GM19099 (cell line): ENCODE data around the gene SNX19.

Experiments used
- POLR2A ChIP-seq: IDR thresholded peaks from 3 replicates; pipeline ENCODE4 v1.6.1; 2011; ENCODE audit warnings: low read depth; ENCODE audit not compliant: insufficient read length; ENCODE audit errors: extremely low read depth

Gene SNX19

DNA sequence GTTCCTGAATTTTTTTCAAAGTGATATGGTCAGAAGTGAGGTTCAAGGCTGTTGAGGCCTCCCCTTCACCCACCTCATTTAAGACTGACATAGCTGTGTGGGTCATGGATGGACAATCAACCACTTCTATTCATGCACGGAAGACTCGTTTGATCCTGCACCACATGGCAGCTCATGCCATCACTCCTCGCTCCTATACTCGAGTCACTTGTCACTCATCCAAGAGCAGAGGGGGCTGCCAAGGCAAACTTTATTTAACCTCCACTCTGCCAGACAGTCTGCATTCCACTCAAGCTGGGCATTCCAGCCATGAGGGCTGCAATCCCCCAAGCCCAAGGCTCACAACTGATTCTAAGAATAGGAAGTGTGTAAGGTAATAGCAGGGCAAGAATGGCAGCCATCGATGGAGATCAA is 34.1 kb downstream of the SNX19 start:
- no peak for TF ChIP-seq POLR2A

DNA sequence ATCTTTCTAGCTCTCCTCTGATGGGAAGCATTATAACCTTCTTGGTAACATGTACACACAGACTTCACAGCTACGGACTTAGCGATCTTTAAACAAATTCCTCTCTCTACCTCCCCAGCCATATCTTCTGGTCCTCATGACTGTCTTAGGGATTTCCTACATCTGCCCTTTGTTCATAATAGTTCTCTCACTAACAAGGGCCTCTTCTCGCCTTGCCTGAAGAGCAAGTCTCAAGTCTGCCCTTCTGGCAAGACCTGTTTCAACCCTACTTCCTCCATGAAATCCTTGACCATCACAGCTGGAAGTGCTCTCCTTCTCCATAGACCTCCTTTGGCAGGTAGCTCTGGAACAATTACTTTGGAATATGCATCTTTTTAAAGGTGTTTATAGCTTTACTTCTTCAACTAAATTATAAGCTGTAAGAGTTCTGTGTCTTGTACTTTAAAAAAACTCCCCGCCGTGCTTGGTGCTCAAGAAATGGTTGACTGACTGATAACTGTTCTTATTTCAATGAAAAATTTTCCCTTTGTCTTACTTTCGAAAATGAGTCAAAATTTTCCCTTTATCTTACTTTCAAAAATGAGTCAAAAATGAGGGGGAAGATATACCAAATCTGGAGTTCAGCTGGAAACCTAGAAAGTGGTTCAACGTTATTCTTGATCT is 34.7 kb downstream of the SNX19 start:
- TF ChIP-seq POLR2A: no peak

DNA sequence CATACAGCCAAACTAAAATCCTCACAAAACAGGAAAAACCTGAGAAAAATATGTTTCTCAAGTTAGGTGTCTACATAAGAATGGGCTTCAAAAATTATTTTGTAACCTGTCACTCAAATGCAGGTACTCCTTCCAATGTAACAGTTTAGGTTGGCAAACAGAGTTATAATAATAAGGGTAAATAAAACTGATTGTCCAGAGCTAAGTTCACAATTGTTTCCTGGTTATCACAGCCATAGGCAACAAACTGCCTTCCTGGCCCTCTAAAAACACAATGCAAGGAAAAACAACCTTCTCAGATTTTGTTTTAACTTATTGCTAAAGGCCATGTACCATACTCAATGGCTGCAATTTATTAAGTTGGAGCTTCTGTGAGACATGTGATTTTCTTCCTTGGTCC is 36.4 kb downstream of the SNX19 start:
- TF ChIP-seq POLR2A: no peak

DNA sequence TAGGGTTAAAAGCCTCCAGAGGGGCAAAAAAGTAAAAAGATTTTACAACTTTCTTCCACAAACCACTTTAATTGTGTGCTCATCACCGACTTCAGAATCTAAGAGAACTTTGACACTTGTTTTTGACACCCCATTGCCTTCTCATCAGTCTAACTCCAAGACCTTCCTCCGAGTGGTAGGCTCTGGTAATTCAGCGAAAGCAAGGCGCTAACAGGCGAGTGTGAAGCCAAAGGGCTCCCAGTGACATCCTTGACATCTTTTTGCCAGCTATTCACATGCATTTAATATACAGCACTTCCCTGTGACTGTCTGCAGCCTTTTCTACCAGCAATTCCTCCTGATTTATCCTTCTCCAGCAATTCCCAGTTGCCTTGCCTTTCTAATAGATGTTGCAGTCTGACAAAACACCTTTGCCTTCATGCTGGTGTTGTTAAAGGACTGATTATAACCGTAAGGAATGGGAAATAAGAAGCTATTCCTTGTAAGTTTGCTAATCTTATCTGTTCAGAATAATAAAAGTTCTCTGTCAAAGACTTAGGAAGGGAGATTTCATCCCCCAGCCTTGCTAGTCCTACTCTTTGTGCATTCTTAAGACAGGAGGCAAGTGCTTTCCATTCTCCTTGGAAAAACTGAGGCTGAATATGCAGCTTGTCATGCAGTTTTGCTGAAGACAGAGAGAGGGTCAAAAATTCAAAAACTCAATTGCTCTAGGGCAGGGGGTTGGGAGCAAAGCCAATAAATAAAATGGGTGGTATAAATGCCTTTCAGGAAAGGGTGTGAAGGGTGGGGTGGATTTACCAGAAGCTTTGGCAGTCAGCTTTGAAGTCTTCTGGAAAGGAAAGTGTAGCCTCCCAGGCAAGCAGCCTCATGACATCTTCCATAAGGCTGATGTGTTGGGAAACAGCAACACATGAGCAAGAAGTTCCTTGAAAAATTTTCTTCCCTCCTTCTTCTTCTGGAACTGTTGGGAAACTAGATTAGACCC is 39.1 kb downstream of the SNX19 start:
- no peak for TF ChIP-seq POLR2A

DNA sequence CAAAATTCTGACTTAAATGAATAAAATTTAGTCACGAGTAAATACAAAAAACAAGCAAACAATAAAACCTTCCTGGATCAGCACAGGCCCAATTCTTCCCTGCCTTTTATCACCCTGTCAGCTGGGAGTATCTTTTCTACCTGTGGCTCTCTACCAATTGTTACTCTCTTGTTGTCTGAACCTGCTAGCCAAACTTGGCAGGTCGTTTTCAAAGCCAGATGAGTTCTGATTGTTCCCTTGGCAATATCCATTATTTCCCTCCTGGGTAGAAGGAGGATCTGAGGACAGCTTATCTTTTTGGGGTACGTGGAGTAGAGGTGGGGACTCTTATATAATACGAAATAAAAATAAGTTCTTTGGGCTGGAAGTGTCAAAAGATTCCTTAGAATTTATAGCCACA is 40.2 kb downstream of the SNX19 start:
- TF ChIP-seq POLR2A: no peak

DNA sequence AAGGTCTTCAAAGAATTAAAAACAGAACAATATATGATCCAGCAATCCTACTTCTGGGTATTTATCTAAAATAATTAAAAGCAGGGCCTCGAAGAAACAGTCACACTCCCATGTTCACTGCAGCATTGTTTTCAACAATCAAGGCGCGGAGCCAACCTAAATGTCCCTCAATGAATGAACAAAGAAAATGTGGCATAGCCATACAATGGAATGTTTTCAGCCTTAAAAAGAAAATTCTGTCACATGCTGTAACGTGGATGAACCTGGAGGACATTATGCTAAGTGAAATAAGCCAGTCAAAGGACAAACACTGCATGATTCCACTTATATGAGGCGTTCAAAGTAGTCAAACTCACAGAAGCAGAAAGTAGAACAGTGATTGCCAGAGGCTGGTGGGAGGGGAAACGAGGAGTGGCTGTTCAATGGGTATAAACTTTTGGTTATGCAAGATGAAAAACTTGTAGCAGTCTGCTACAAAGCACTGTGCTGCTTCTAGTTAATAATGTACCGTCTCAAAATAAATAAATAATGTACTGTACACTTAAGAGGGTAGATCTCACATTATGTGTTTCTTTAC is 41.2 kb downstream of the SNX19 start:
- TF ChIP-seq POLR2A: no peak

DNA sequence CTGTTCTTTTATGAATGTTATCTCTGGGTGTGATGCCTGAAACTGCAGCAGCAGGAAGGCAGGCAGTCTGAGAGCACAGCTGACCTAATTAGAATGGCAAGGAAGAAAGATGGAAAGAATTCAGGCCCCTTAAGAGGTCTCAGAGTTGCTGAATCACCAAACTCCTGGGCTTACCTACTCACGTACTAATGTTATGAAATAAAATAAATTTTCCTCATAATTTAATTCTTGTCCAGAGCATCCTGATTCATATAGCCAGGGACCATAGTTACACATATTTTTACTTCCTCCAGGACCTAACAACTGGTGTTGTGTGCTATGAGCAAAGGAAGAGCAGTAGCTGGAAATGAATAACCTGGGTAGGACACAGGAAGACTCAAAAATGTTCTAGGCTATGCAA is 41.9 kb downstream of the SNX19 start:
- TF ChIP-seq POLR2A: no peak

DNA sequence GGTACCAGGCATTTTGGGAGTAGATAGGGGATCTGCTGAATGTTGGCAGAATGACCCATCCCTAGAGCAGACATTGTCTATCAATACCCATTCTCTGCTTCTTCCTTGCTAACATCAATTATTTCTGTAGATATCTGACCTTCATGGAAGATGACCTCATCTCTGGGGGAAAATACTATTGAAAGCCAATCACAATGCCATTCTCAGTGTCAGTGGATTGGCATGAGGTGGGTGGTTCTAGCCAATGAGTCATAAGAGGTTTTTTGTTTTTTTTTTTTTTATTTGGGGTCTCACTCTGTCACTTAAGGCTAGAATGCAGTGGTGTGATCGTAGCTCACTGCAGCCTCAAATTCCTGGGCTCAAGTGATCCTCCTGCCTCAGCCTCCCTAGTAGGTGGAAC is 42.5 kb downstream of the SNX19 start:
- TF ChIP-seq POLR2A: no peak

DNA sequence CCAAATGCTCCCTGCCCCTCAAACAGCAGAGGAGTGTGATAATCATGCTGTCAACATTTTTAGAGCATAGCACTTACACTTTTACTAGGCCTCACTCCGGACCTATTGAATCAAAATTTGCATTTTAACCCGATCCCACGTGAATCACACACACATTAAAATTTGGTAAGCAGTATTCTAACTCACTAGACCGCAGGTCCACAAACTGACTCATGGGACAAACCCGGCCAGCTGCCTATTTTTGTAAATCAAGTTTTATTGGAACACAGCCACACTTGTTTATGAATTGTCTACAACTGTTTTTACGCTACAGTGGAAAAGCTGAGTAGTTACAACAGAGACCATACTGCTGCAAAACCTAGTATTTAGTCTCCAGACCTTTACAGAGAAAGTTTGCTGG is 43.3 kb downstream of the SNX19 start:
- no peak for TF ChIP-seq POLR2A

DNA sequence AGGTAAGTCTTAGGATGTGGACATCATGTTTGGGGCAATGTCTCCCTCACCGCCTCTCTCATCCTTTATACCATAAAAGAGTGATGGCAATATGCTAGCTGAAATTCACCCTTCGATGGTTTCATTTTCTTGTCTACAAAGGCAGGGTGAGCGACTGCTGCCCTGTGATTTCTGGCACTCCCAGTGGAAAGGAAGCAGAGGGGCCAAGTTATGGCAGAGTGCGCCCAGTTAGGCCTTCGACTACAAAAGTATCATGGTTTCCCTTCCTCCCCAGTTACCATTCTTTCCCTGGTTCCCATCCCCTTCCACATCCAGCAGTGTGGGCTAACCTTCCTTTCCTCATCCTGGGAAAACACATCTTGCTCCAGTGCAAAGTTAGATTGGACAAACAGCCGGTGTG is 43.8 kb downstream of the SNX19 start:
- TF ChIP-seq POLR2A: no peak

DNA sequence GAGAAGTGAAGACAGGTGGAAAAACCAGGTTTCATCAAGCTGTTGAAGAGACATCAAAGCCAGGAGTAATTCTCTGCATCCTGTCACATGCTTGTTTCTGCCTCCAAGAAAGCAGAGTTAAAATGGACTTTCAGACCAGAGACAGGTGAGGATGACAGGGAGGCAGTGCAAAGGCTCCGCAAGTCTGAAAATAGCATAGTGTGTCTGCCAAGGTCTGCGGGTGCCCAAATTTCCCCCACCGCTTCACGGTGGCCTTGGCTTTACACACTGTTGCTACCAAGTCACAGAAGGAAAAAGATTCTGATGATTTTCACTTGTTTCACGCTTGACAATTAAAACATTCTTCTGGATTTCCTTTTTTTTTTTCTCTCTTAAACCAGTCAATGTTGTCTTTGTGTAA is 44.2 kb downstream of the SNX19 start:
- no peak for TF ChIP-seq POLR2A

DNA sequence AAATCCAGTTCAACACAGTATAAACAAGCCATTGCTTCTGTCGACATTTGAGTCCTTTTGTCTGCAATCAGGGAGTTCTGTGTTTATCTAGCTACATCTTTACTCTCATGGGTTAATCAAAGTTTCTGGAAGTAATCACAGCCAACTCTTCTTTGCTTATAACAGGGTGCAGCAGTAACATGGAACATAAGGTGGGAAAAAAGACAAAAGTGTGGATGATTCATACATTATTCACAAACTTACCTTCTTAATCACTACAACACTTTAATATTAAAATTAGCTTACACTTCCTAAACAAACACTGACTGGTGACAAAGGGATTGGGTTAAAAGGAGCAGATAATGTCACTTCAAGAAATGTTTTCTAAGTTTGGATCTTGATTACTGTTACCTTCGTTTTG is 44.7 kb downstream of the SNX19 start:
- TF ChIP-seq POLR2A: no peak

DNA sequence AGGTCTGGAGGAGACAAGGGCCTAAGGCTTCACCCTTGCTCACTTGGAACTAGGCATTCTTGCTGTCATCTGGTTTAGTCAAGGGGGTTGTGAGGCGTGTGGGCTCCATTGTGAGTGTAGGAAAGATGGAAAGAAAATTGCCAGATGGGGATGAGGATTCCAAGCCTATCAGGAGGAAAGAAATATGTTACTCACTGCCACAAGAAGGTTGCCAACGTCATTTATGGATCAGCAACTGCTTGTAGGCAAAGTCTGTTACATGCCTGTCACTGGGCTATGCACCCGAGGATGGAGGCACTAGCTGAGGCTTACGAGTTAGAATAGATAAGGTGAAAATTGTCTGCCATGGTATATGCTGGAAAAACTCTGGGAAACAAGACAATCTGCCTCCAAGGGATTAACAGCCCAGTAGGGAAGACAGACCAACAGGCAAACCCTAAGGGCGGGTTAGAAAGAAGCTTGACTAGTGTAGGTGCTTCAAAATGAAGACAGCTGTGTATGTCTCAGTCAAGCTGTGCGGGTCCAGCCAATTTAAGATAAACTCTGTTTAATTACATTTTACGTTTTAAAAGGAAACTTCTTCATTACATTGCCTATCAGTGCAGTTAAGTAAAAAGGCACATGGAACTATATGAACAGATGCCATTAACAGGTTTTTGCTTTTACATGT is 47.4 kb downstream of the SNX19 start:
- TF ChIP-seq POLR2A: no peak

DNA sequence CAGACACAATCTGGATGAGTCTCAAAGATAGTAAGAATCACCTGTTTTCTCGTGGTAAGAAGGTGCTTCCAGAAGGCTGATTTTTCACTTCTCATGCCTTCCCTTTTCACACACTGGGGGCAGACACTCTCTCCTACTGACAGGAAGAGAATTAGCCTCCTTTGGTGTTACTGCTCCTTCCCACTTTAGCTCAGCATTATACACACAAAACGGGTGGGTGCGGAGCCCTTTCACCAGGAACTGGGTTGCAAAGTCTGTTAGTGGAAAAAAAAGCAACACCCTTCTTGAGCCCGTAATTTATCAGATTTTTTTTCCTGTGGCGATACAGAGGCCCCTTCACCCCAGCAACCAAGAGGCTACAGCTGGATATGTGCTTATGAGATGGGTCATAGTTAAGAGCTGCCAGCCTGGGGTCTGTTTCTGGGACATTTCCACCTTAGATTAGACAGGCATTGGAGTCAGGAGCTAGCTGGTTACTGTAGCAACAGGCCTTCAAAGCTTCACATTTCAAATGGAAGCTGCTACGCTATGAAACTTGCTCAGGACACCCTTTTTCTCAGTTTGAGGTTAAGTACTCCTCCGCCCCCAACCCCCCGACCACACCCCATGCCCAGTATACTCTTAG is 48.1 kb downstream of the SNX19 start:
- no peak for TF ChIP-seq POLR2A

DNA sequence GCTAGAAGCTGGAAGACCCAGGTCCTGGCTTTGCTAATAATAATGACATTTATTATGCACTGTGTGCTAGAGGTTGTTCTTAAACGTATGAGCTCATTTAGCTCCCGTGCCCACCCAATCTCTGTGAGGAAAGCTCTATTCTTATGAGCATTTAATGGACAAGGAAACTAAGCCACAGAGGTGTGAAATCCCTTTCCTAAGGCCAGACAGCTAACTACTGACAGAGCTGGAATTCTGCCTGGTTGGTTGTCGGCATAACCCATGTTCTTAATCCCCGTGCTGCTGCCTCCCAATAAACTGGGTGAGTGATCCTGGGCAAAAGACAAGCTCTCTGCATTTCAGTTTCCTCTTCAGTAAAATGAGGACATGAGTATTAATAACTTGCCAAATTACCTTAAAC is 49.4 kb downstream of the SNX19 start:
- no peak for TF ChIP-seq POLR2A
